Measurements from ENCODE around the gene PCDHGA5. TPM values are rescaled to one million over a fixed set of nuclear protein-coding genes. Genes with fewer than 3 reads are reported as not detected.
"Not testable (repeated sequence)": the region's sequence is repeated elsewhere in the genome, so short reads cannot be mapped to it uniquely, and the experiment has no call there.

Gene PCDHGA5
- total RNA-seq, 5 donors from 2014 or later (not counting 1 experiment from before 2014, with no cell fraction given), result 0.06 to 0.43 (median 0.41) TPM; not detected in 2

GRCh38 chr5:141398608-141399007 lies 34.6 kb downstream of the PCDHGA5 start:
- Mint-ChIP-seq H3K9me3 (peaks cover 12 to 30% (median 23%) of the 10 kb centered on the region in 3 donors), H3K4me1 (peaks cover 0 to 2% (median 0%) of the 10 kb centered on the region in 3 donors), H3K27me3 (peaks cover 56 to 74% of the 10 kb centered on the region in 2 donors), H3K36me3 (peaks cover 8% of the 10 kb centered on the region), H3K4me3 (no peak overlapping the region), H3K27ac (no peak overlapping the region)
- peaks cover 0 to 9% of the 10 kb centered on the region in 2 experiments for H3K4me1 ChIP-seq (ENCODE audit: control insufficient read depth in 1 of 2, extremely low read depth in 1 of 2, insufficient read depth in 2 of 2, low read length in 2 of 2)
- peaks cover 20 to 55% of the 10 kb centered on the region in 2 experiments for H3K27me3 ChIP-seq (replicated peaks in 1 of 2; ENCODE audit: control insufficient read depth in 2 of 2, extremely low read depth in 1 of 2, insufficient read depth in 2 of 2, low read length in 1 of 2)
- CTCF ChIA-PET, result interaction anchor here in 1 of 2 donors (1.6 to 2.1 kb wide), 2 partner anchors 14 to 126 kb away, joined by 5 to 7 read pairs; partner anchors contain the start of gene PCDHGA10
- WGBS (ENCODE audit: insufficient coverage), result 43% methylated on average over 13 of the region's 15 CpGs
- H3K9me3 ChIP-seq, result peaks cover 9% of the 10 kb centered on the region
- POLR2A ChIA-PET, result no interaction called here
- ATAC-seq (replicated peaks in 1 of 4), result no peak
- no peaks in the 10 kb centered on the region for H3K36me3 ChIP-seq (ENCODE audit: control insufficient read depth in 2 of 2, extremely low read depth in 1 of 2, insufficient read depth in 1 of 2, low read length in 1 of 2)
- no peak overlapping the region for H3K27ac ChIP-seq (ENCODE audit: low read length)
- DNase-seq, result no peak
- H3K4me3 ChIP-seq (ENCODE audit: control insufficient read depth in 1 of 2, extremely low read depth in 1 of 2, low read length in 1 of 2), result no peak overlapping the region

- H3K9me3 Mint-ChIP-seq, result peaks cover 11 to 30% (median 21%) of the 10 kb centered on the region in 3 donors
These were observed 35.7 kb downstream of the PCDHGA5 start for GRCh38 chr5:141399555-141400258.

GRCh38 chr5:141402553-141403243 lies 38.7 kb downstream of the PCDHGA5 start, which contains the start of gene PCDHGA9:
PCDHGA9 (plus strand) TSS chr5:141402778; CDS start chr5:141402953, 175 bp downstream.
- peaks cover 11 to 28% (median 27%) of the 10 kb centered on the region in 3 donors for H3K9me3 Mint-ChIP-seq
- peaks cover 8% of the 10 kb centered on the region for H3K36me3 Mint-ChIP-seq
- ChIA-PET CTCF (interaction anchor here in 1 of 2 donors (1.0 kb wide), 1 partner anchor 161 kb away, joined by 4 read pairs; no protein-coding TSS in a partner anchor), POLR2A (no interaction called here)
- H3K36me3 ChIP-seq (ENCODE audit: control insufficient read depth in 2 of 2, extremely low read depth in 1 of 2, insufficient read depth in 1 of 2, low read length in 1 of 2), result no peaks in the 10 kb centered on the region
- H3K4me3 ChIP-seq (ENCODE audit: control insufficient read depth in 1 of 2, extremely low read depth in 1 of 2, low read length in 1 of 2), result peak within 1 kb of the TSS in 1 of 2 donors; percentile 20
- WGBS (ENCODE audit: insufficient coverage), result 21% methylated on average over 20 of the region's 27 CpGs
- DNase-seq (peak in 1 of 35 experiments; percentile 21), ATAC-seq (replicated peaks in 1 of 4) (no peak)
- H3K4me1 ChIP-seq (ENCODE audit: control insufficient read depth in 1 of 2, extremely low read depth in 1 of 2, insufficient read depth in 2 of 2, low read length in 2 of 2), result peaks cover 0 to 8% of the 10 kb centered on the region in 2 experiments
- peaks cover 12% of the 10 kb centered on the region for H3K9me3 ChIP-seq
- no peak within 1 kb of the TSS for H3K27ac ChIP-seq (ENCODE audit: low read length)
- no peak within 1 kb of the TSS for H3K27ac Mint-ChIP-seq
- peaks cover 64 to 75% of the 10 kb centered on the region in 2 donors for H3K27me3 Mint-ChIP-seq
- peak within 1 kb of the TSS; percentile 49 to 57 (median 55) for H3K4me3 Mint-ChIP-seq
- H3K27me3 ChIP-seq (replicated peaks in 1 of 2; ENCODE audit: control insufficient read depth in 2 of 2, extremely low read depth in 1 of 2, insufficient read depth in 2 of 2, low read length in 1 of 2), result peaks cover 19 to 56% of the 10 kb centered on the region in 2 experiments
- peaks cover 0 to 5% (median 0%) of the 10 kb centered on the region in 3 donors for H3K4me1 Mint-ChIP-seq

More at GRCh38 chr5:141399555-141400258, 35.7 kb downstream of the PCDHGA5 start:
- Histone ChIP-seq H3K36me3 (ENCODE audit: control insufficient read depth in 2 of 2, extremely low read depth in 1 of 2, insufficient read depth in 1 of 2, low read length in 1 of 2) (no peaks in the 10 kb centered on the region), H3K27ac (ENCODE audit: low read length) (no peak overlapping the region), H3K4me1 (ENCODE audit: control insufficient read depth in 1 of 2, extremely low read depth in 1 of 2, insufficient read depth in 2 of 2, low read length in 2 of 2) (peaks cover 0 to 9% of the 10 kb centered on the region in 2 experiments), H3K4me3 (ENCODE audit: control insufficient read depth in 1 of 2, extremely low read depth in 1 of 2, low read length in 1 of 2) (no peak overlapping the region), H3K27me3 (replicated peaks in 1 of 2; ENCODE audit: control insufficient read depth in 2 of 2, extremely low read depth in 1 of 2, insufficient read depth in 2 of 2, low read length in 1 of 2) (peaks cover 20 to 52% of the 10 kb centered on the region in 2 experiments), H3K9me3 (peaks cover 8% of the 10 kb centered on the region)
- CTCF ChIA-PET, result no interaction called here
- Mint-ChIP-seq H3K27ac (peak overlapping the region in 1 of 2 donors; percentile 77), H3K4me1 (peaks cover 0 to 2% (median 0%) of the 10 kb centered on the region in 3 donors), H3K27me3 (peaks cover 56 to 74% of the 10 kb centered on the region in 2 donors), H3K4me3 (no peak overlapping the region), H3K36me3 (peaks cover 8% of the 10 kb centered on the region)
- WGBS (ENCODE audit: insufficient coverage), result 45% methylated on average over 60 of the region's 61 CpGs
- POLR2A ChIA-PET, result no interaction called here
- DNase-seq, result no peak
- no peak for ATAC-seq (replicated peaks in 1 of 4)

- Mint-ChIP-seq H3K4me1 (peaks cover 0 to 7% (median 2%) of the 10 kb centered on the region in 3 donors), H3K27me3 (peaks cover 69 to 82% of the 10 kb centered on the region in 2 donors), H3K4me3 (no peak overlapping the region), H3K27ac (no peak overlapping the region), H3K9me3 (peaks cover 11 to 31% (median 30%) of the 10 kb centered on the region in 3 donors), H3K36me3 (peaks cover 10% of the 10 kb centered on the region)
- Histone ChIP-seq H3K36me3 (ENCODE audit: control insufficient read depth in 2 of 2, extremely low read depth in 1 of 2, insufficient read depth in 1 of 2, low read length in 1 of 2) (no peaks in the 10 kb centered on the region), H3K27me3 (replicated peaks in 1 of 2; ENCODE audit: control insufficient read depth in 2 of 2, extremely low read depth in 1 of 2, insufficient read depth in 2 of 2, low read length in 1 of 2) (peaks cover 19 to 60% of the 10 kb centered on the region in 2 experiments), H3K27ac (ENCODE audit: low read length) (no peak overlapping the region), H3K4me1 (ENCODE audit: control insufficient read depth in 1 of 2, extremely low read depth in 1 of 2, insufficient read depth in 2 of 2, low read length in 2 of 2) (peaks cover 0 to 6% of the 10 kb centered on the region in 2 experiments), H3K4me3 (ENCODE audit: control insufficient read depth in 1 of 2, extremely low read depth in 1 of 2, low read length in 1 of 2) (no peak overlapping the region), H3K9me3 (peaks cover 12% of the 10 kb centered on the region)
- CTCF ChIA-PET, result interaction anchor here (0.6 to 1.0 kb wide), 3 partner anchors 12 to 161 kb away, joined by 3 to 4 read pairs (median 4); no protein-coding TSS in a partner anchor
- POLR2A ChIA-PET, result no interaction called here
- 38% methylated on average over 16 of the region's 22 CpGs for WGBS (ENCODE audit: insufficient coverage)
- ATAC-seq (replicated peaks in 1 of 4) (no peak), DNase-seq (no peak)
These were observed 39.4 kb downstream of the PCDHGA5 start for GRCh38 chr5:141403387-141403786.

- not testable (repeated sequence) for H3K36me3 ChIP-seq (ENCODE audit: control insufficient read depth in 2 of 2, extremely low read depth in 1 of 2, insufficient read depth in 1 of 2, low read length in 1 of 2); H3K9me3 ChIP-seq; H3K4me1 ChIP-seq (ENCODE audit: control insufficient read depth in 1 of 2, extremely low read depth in 1 of 2, insufficient read depth in 2 of 2, low read length in 2 of 2); H3K4me1 Mint-ChIP-seq; H3K27ac ChIP-seq (ENCODE audit: low read length)
- Mint-ChIP-seq H3K27me3 (peaks cover 64 to 85% of the 10 kb centered on the region in 2 donors), H3K9me3 (peaks cover 14 to 32% (median 27%) of the 10 kb centered on the region in 3 donors), H3K36me3 (peaks cover 15% of the 10 kb centered on the region), H3K4me3 (peak within 1 kb of the TSS; percentile 13 to 60 (median 47)), H3K27ac (peak within 1 kb of the TSS in 1 of 2 donors; percentile 40)
- H3K27me3 ChIP-seq (replicated peaks in 1 of 2; ENCODE audit: control insufficient read depth in 2 of 2, extremely low read depth in 1 of 2, insufficient read depth in 2 of 2, low read length in 1 of 2), result peaks cover 19 to 66% of the 10 kb centered on the region in 2 experiments
- DNase-seq (peak in 12 of 35 experiments; percentile 11 to 40 (median 26)), ATAC-seq (replicated peaks in 1 of 4) (peak; percentile 32 to 54 (median 48))
- ChIA-PET POLR2A (interaction anchor here (0.5 to 0.6 kb wide), 2 partner anchors 92 to 153 kb away, joined by 3 to 8 read pairs; no protein-coding TSS in a partner anchor), CTCF (interaction anchor here (0.6 to 1.6 kb wide), 3 partner anchors 110 to 156 kb away, joined by 3 to 6 read pairs (median 3); no protein-coding TSS in a partner anchor)
- peak within 1 kb of the TSS in 1 of 2 donors; percentile 19 for H3K4me3 ChIP-seq (ENCODE audit: control insufficient read depth in 1 of 2, extremely low read depth in 1 of 2, low read length in 1 of 2)
- 23% methylated on average over 41 of the region's 51 CpGs for WGBS (ENCODE audit: insufficient coverage)
These were observed 44.0 kb downstream of the PCDHGA5 start, which contains the start of gene PCDHGB6 for GRCh38 chr5:141407790-141408505. PCDHGB6 (plus strand) TSS chr5:141408021; CDS start chr5:141408203, 182 bp downstream.
